Thymus (tissue), 11 donors: ENCODE data around the gene POLR2I. TPM values are rescaled to one million over a fixed set of nuclear protein-coding genes. Genes with fewer than 3 reads are reported as not detected.

Source experiments
- DNase-seq, 9 donors: peaks; one replicate each; pipeline ENCODE4 v3.0.0-alpha.2; 2013; ENCODE audit warnings: low spot score in 9 of 9, low read depth in 6 of 9, missing footprints in 1 of 9
- H3K27ac ChIP-seq, 2 donors: one replicate each; pipeline ENCODE4 v1.5.1; 2013; ENCODE audit warnings: control low read depth in 1 of 2, low read depth in 1 of 2, low read length in 1 of 2, mild to moderate bottlenecking in 1 of 2, moderate library complexity in 1 of 2
- H3K27me3 ChIP-seq, 2 donors: one replicate each; pipeline ENCODE4 v1.5.1; 2013; ENCODE audit warnings: low read length in 1 of 2; ENCODE audit not compliant: control insufficient read depth in 2 of 2, insufficient read depth in 1 of 2
- H3K36me3 ChIP-seq, 2 donors: one replicate each; pipeline ENCODE4 v1.5.1; 2013; ENCODE audit warnings: low read length in 1 of 2, mild to moderate bottlenecking in 1 of 2, moderate library complexity in 1 of 2; ENCODE audit not compliant: control insufficient read depth in 2 of 2, insufficient read depth in 2 of 2
- H3K4me1 ChIP-seq, 2 donors: one replicate each; pipeline ENCODE4 v1.5.1; 2013; ENCODE audit warnings: low read length in 2 of 2; ENCODE audit not compliant: control insufficient read depth in 2 of 2, insufficient read depth in 2 of 2
- H3K4me3 ChIP-seq, 2 donors: one replicate each; pipeline ENCODE4 v1.5.1; 2013; ENCODE audit warnings: low read length in 2 of 2, control low read depth in 1 of 2, mild to moderate bottlenecking in 1 of 2
- H3K9me3 ChIP-seq, 2 donors: one replicate each; pipeline ENCODE4 v1.5.1; 2013; ENCODE audit warnings: low read length in 1 of 2, mild to moderate bottlenecking in 1 of 2; ENCODE audit not compliant: control insufficient read depth in 2 of 2, insufficient read depth in 1 of 2
- WGBS: extraction: QIAGEN DNeasy Blood & Tissue Kit; methylation state at CpG from one replicate; pipeline ENCODE4 v1.1.7; 2013; 5-methylcytosine and 5-hydroxymethylcytosine counted together
- polyA plus RNA-seq: library from polyadenylated mRNA; stranded (reverse); fragments of 200-250 nt; gene quantifications from one replicate; pipeline ENCODE4 v1.2.3, GENCODE V29; 2013
- total RNA-seq: library from RNA; stranded (reverse); fragments of 120-200 nt; gene quantifications from one replicate; pipeline ENCODE4 v1.2.4, GENCODE V29; 2013
- donor health status: healthy.

The POLR2I gene
- total and polyA plus RNA-seq, 2 donors = 58.2 to 81.7 TPM

DNA sequence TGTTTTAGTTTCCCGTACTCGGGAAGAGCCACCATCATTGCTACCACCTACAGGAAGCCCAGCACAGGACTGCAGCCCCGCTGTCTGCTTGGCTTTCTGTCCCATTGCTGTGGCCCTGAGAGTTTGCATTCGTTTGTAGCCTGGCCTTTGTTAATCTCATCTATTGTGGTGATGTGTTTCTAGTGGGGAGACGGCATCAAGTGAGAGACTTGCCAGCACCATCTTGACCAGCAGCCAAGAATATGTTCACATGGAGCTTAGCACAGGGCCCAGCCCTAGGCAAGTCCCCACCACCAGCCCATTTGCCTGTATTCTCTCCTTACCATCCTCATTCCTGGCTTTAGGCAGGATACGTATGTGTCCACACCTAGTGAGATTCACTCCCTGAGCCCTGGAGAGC is 21.0 kb downstream of the POLR2I start:
- no peak overlapping the region for H3K4me3 ChIP-seq
- no peaks in the 10 kb centered on the region for H3K4me1 ChIP-seq
- peaks cover 61 to 82% of the 10 kb centered on the region in 2 donors for H3K36me3 ChIP-seq
- DNase-seq = no peak
- no peaks in the 10 kb centered on the region for H3K9me3 ChIP-seq
- no peaks in the 10 kb centered on the region for H3K27me3 ChIP-seq
- WGBS = 74% methylated on average over 6 of the region's 6 CpGs
- H3K27ac ChIP-seq = no peak overlapping the region

DNA sequence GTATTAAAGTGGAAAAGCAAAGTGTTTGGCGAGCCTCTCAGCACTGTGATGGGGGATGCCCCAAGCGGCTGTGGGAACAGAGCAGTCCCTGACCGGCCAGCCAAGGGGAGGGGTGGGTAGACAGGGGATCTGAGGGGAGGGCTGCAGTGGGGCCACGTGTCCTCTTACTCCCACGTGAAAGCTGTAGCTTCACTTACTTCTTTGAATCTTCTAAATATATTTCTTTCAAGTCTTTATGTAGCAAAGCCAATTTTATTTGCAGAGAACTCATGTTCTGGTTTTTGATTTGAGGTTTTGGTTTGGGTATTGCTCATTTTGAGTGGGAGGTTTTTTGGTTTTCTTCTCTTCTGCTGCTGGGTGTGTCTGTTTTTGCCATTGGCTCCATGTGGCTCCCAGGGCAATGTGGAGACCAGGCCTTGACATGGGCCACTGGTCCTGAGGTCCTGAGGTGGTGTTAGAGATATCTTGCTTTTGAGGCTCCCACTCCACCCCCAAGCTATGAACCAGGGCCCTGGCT is 21.5 kb downstream of the POLR2I start:
- Histone ChIP-seq H3K9me3 (no peaks in the 10 kb centered on the region), H3K36me3 (peaks cover 61 to 86% of the 10 kb centered on the region in 2 donors), H3K27me3 (no peaks in the 10 kb centered on the region), H3K4me3 (no peak overlapping the region), H3K27ac (no peak overlapping the region), H3K4me1 (no peaks in the 10 kb centered on the region)
- no peak for DNase-seq
- 94% methylated on average over 5 of the region's 5 CpGs for WGBS

DNA sequence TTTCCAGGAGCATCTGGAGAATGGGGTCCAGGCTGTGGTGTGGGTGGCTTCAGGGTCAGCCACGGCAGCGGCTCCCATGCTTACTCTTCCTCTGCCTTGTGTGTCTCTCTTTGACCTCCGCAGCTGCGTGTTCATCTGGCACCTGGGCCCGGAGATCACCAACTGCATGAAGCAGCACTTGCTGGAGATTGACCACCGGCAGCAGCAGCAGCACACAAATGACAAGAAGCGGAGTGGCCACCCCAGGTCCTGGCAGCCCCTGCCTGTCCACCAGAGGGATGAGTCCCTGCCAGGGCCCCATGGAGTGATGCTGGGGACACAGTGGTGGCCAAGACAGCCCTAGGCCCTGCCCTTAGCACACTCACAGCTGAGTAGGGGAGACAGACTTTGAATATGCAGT is 22.1 kb downstream of the POLR2I start:
- H3K27me3 ChIP-seq = no peaks in the 10 kb centered on the region
- H3K4me1 ChIP-seq = no peaks in the 10 kb centered on the region
- H3K9me3 ChIP-seq = no peaks in the 10 kb centered on the region
- WGBS = 98% methylated on average over 7 of the region's 7 CpGs
- no peak overlapping the region for H3K27ac ChIP-seq
- H3K4me3 ChIP-seq = no peak overlapping the region
- H3K36me3 ChIP-seq = peaks cover 65 to 84% of the 10 kb centered on the region in 2 donors
- no peak for DNase-seq

DNA sequence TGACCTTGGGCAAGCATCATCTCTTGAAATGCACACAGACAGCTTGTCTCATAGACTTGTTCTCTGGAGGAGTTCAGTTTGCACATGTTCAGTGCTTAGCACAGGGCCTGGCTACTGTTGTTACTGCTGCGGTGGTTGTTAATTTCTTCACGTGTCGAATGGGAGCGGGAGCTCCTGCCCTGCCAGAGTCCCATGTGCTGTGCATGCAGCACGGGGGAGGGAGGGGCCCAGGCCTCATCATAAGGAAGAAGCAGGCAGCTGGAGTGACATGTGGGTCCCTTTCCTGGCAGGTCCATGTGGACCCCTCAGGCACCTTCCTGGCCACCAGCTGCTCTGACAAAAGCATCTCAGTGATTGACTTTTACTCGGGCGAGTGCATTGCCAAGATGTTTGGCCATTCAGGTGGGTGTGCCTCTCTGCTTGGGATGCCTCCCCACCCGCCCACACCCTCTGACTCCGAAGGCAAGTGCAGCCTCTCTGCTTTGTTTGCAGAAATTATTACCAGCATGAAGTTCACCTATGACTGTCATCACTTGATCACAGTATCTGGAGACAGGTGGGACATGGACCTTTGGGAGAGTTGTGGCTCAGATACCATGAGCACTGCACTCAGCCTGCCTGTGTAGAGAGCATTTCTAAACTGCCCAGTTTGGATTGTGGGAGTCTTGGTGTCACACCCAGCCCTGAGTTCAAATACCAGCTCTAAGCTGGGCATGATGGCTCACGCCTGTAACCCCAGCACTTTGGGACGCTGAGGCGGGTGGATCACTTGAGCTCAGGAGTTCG is 23.6 kb downstream of the POLR2I start:
- DNase-seq = no peak
- no peak overlapping the region for H3K27ac ChIP-seq
- no peaks in the 10 kb centered on the region for H3K9me3 ChIP-seq
- no peaks in the 10 kb centered on the region for H3K27me3 ChIP-seq
- H3K36me3 ChIP-seq = peaks cover 69 to 82% of the 10 kb centered on the region in 2 donors
- no peaks in the 10 kb centered on the region for H3K4me1 ChIP-seq
- no peak overlapping the region for H3K4me3 ChIP-seq
- 92% methylated on average over 13 of the region's 13 CpGs for WGBS

DNA sequence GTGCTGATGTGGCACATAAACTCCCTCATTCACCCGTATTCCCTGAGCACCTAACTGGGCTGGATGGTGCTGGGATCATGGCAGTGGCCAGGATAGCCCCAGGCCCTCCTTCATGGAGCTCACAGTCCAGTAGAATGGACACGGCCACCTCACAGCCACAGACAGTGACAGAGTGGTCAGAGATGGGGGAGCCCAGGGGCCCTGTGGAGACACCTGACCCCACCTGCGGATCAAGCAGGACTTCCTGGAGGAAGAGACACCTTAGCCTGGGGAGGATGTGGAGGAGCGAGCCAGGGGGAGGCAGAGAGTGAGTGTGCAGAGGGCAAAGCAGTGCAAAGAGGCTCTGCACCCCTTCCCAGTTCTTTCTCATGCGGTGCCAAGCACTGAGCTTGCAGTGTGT is 24.8 kb downstream of the POLR2I start:
- no peak for DNase-seq
- 97% methylated on average over 5 of the region's 5 CpGs for WGBS

DNA sequence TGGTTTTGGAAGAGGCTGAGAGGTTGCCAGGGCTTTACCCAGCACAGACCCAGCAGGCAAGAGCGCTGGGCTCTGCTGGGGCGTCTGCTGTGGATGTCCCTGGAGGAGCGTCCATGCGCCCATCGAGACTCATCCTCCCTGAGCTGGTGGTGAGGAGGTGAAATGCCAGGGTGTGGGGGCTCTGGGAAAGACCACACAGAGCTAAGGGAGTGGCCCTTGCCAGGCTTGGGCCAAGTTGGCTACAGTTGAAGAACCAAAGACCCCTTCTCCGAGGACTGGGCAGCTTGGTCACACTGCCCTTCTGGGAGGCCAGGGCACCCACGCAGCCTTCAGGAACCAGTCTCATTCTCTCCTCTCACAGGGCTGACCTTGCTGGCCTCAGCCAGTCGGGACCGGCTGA is 28.3 kb downstream of the POLR2I start:
- whole genome bisulfite sequencing = 98% methylated on average over 9 of the region's 9 CpGs
- Histone ChIP-seq H3K27ac (no peak overlapping the region), H3K4me1 (no peaks in the 10 kb centered on the region), H3K9me3 (no peaks in the 10 kb centered on the region), H3K4me3 (no peak overlapping the region), H3K27me3 (no peaks in the 10 kb centered on the region), H3K36me3 (peaks cover 76 to 77% of the 10 kb centered on the region in 2 donors)
- DNase-seq = no peak

More for the DNA sequence above, 24.8 kb downstream of the POLR2I start:
- no peak overlapping the region for H3K27ac ChIP-seq
- H3K4me1 ChIP-seq = no peaks in the 10 kb centered on the region
- no peaks in the 10 kb centered on the region for H3K9me3 ChIP-seq
- no peak overlapping the region for H3K4me3 ChIP-seq
- H3K27me3 ChIP-seq = no peaks in the 10 kb centered on the region
- H3K36me3 ChIP-seq = peaks cover 65 to 72% of the 10 kb centered on the region in 2 donors

DNA sequence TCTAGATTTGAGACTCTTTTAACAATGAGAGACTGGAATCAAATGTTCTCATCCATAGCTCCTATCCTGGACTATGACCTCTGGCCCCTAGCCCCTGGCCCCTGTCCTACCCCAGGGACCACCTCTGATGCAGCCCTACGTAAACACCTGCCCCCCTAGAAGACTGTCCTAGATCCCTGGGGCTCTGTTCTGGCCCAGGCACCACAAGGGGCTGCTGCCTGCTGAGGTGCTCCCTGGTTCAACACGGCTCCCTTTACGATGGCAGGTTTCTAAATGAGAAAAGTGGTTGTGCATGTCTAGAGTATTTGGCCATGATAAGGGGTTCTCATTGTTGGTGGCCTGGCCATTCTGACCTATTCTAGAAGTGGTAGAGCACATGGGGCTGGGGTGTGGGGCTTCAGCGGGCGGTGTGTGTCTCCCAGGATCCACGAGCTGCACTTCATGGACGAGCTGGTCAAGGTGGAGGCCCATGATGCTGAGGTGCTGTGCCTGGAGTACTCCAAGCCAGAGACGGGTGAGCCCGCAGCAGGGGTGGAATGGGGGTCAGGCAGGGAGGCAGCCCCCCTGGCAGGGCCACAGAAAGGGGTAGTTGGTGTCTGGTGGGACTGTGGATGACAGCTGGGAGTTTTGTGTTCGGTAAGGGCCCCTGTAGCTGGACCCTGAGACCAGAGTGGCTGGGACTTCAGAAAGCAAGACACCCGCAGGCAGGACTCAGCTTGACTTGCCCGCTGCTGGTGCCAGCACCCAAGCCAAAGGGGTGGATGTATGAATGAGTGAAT is 30.3 kb downstream of the POLR2I start:
- Histone ChIP-seq H3K4me3 (no peak overlapping the region), H3K27ac (no peak overlapping the region), H3K27me3 (no peaks in the 10 kb centered on the region), H3K9me3 (no peaks in the 10 kb centered on the region), H3K36me3 (peaks cover 65 to 66% of the 10 kb centered on the region in 2 donors), H3K4me1 (no peaks in the 10 kb centered on the region)
- DNase-seq = no peak
- WGBS = 97% methylated on average over 12 of the region's 12 CpGs

DNA sequence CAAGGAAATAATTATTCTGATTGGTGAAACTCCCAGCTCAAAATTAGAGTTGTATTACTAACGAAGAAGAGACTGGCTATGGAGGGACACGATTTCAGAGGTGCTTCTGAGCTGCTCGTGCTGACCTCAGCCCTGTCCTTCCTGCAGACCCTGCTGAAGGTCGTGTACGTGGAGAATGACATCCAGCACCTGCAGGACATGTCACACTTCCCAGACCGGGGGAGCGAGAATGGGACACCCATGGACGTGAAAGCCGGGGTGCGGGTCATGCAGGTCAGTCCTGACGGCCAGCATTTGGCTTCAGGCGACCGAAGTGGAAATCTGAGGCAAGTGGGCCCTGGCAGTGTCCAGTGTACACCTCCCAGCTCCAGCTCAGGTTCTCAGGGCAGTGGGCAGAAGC is 31.8 kb downstream of the POLR2I start:
- Histone ChIP-seq H3K27me3 (no peaks in the 10 kb centered on the region), H3K9me3 (no peaks in the 10 kb centered on the region), H3K4me3 (no peak overlapping the region), H3K36me3 (peaks cover 54 to 57% of the 10 kb centered on the region in 2 donors), H3K27ac (no peak overlapping the region), H3K4me1 (no peaks in the 10 kb centered on the region)
- 96% methylated on average over 13 of the region's 13 CpGs for WGBS
- no peak for DNase-seq

DNA sequence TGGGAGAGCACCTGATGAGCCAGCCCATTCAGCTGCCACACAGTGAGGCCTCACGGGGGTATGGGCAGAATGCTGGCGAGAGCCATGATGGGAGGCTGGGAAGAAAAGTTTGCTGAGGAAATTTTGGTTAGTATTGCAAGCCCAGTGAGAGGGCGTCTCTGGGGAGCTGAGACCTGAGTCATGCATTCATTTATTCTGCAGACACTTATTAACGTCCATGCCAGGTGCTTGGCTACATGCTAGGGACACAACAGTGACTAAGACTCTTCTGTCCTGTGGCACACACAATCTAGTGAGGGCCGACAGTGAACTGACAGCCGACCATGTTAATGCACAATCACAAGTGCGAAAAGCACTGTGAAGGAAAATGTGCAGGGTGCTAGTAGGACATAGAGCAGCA is 32.8 kb downstream of the POLR2I start:
- Histone ChIP-seq H3K9me3 (no peaks in the 10 kb centered on the region), H3K27me3 (no peaks in the 10 kb centered on the region), H3K4me1 (no peaks in the 10 kb centered on the region), H3K27ac (no peak overlapping the region), H3K36me3 (peaks cover 54 to 57% of the 10 kb centered on the region in 2 donors), H3K4me3 (no peak overlapping the region)
- WGBS = 96% methylated on average over 7 of the region's 7 CpGs
- no peak for DNase-seq
